GM19043 (cell line): ENCODE measurements around the gene RGPD6.
"Not testable (repeated sequence)": the region's sequence is repeated elsewhere in the genome, so short reads cannot be mapped to it uniquely, and the experiment has no call there.

Experiments
- ATAC-seq: cut with Tn5 transposase; IDR thresholded peaks from one replicate; pipeline ENCODE4 v1.9.1; 2021; ENCODE audit warnings: low read depth; ENCODE audit not compliant: unreplicated experiment

Gene RGPD6

GRCh38 chr2:110576763-110577416 lies at the start of gene RGPD6:
RGPD6 (minus strand) TSS chr2:110577222; CDS start chr2:110577024, 198 bp downstream.
- peak; percentile 98 for ATAC-seq

- not testable (repeated sequence) for ATAC-seq
Measured at GRCh38 chr2:110619326-110619939, 42.4 kb upstream of the RGPD6 start.

- not testable (repeated sequence) for ATAC-seq
Measured at GRCh38 chr2:110613927-110614326, 36.9 kb upstream of the RGPD6 start.

- not testable (repeated sequence) for ATAC-seq
Measured at GRCh38 chr2:110610613-110611250, 33.7 kb upstream of the RGPD6 start.

- not testable (repeated sequence) for ATAC-seq
Measured at GRCh38 chr2:110609843-110610612, 33.0 kb upstream of the RGPD6 start.

- ATAC-seq, result not testable (repeated sequence)
Measured at GRCh38 chr2:110608788-110609502, 31.9 kb upstream of the RGPD6 start.

- ATAC-seq, result not testable (repeated sequence)
Measured at GRCh38 chr2:110605057-110605456, 28.0 kb upstream of the RGPD6 start.

- ATAC-seq, result not testable (repeated sequence)
Measured at GRCh38 chr2:110603917-110604591, 27.0 kb upstream of the RGPD6 start.

GRCh38 chr2:110602139-110602538 lies 25.1 kb upstream of the RGPD6 start:
- not testable (repeated sequence) for ATAC-seq

GRCh38 chr2:110591973-110592372 lies 15.0 kb upstream of the RGPD6 start:
- ATAC-seq, result not testable (repeated sequence)

- ATAC-seq, result not testable (repeated sequence)
Measured at GRCh38 chr2:110589677-110590330, 12.8 kb upstream of the RGPD6 start.

GRCh38 chr2:110588520-110588919 lies 11.5 kb upstream of the RGPD6 start:
- ATAC-seq, result not testable (repeated sequence)

- ATAC-seq, result not testable (repeated sequence)
Measured at GRCh38 chr2:110579216-110579965, 2.4 kb upstream of the RGPD6 start.

GRCh38 chr2:110578429-110578828 lies 1.4 kb upstream of the RGPD6 start:
- not testable (repeated sequence) for ATAC-seq

- not testable (repeated sequence) for ATAC-seq
Measured at GRCh38 chr2:110499755-110500377, 77.2 kb downstream of the RGPD6 start.

- ATAC-seq, result not testable (repeated sequence)
Measured at GRCh38 chr2:110496027-110496426, 81.0 kb downstream of the RGPD6 start.

- not testable (repeated sequence) for ATAC-seq
Measured at GRCh38 chr2:110494488-110494887, 82.5 kb downstream of the RGPD6 start.

- ATAC-seq, result not testable (repeated sequence)
Measured at GRCh38 chr2:110488991-110489390, 88.0 kb downstream of the RGPD6 start.
